GF-D8 (cell line): Measurements from ENCODE around the gene DHX30.

Experiments used
- DNase-seq: peaks from one replicate; lab custom pipeline; 2025; lab: John Stamatoyannopoulos, UW

Gene DHX30

GRCh38 chr3:47854267-47854666 is 51.3 kb downstream of the DHX30 start:
- no peak for DNase-seq

DNA sequence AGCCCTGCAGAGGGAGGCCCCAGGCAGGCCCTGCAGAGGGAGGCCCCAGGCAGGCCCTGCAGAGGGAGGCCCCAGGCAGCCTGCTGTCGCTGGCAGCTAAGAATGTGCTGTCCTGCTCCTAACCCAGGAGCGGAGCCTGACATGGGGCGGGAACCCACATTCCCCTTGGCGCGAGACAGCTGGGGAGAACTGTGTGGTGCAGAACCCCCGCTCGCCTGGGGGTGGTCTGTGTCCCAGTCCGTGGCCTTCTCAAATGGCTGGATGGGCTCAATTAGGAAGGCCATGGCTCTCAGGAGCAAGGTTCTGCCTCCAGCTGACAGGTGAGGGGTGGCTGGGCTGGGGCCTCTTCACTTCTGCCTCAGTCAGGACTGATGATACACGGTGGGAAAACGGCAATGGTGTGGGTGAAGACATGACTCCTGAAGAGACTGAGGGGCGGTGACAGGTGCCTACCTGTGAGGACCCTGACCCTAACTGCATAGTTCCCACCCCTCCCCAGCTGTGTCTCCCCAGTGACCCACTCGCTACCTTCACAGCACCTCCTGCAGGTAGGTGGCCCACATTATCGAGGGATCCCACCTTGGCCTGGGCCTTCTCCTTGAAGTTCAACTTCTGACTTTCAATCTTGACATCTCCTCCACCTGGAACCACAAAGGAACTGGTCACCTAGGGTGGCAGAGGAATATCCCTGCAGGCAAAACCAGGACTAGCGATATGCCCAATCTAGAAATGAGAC is 52.0 kb downstream of the DHX30 start:
- DNase-seq: no peak

- no peak for DNase-seq
These were observed 52.8 kb downstream of the DHX30 start for GRCh38 chr3:47855461-47856383.

GRCh38 chr3:47856669-47857068 is 53.7 kb downstream of the DHX30 start:
- no peak for DNase-seq

DNA sequence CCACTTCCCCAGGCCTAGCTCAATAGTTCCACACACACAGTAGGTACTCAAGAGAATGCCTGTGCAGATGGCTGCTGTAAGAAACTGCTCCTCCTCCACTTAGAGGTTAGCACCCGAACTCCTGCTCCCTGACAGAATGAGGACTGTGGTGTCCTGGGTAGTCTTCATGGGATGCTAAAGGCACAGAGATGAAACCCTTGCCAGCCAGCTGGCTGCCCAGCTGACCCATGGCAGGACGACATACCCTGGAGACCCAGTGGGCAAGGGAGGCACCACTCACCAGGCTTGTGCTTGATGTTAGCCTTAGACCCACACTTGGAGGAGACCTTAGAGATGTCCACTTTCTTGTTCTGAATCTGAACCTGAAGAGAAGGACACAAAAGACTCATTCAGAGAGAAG is 54.2 kb downstream of the DHX30 start:
- DNase-seq: no peak

DNA sequence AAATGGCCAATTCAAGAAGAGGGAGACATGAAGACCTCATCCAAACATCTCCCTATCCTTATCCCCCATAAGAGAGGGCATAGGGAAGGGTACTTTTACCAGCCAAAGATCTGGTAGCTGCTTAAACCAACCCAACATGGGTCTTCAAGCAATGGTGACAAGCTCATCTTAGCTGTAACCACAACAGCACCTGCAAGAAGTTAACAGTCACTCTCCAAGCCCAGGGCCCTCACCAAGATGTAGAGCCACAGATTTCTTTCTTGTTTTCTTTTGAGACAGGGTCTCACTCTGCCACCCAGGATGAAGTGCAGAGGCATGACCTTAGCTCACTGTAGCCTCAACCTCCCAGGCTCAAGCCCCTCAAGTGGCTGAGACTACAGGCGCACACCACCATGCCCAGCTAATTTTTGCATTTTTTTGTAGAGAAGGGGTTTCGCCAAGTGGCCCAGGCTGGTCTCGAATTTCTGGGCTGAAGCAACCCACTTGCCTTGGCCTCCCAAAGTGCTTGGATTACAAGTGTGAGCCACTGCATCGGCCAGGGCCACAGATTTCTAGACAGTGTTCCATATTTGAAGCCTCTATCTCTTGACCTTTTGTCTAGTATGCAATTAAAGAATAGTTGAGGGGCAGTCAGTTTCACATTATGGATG is 57.1 kb downstream of the DHX30 start:
- no peak for DNase-seq

- DNase-seq: no peak
These were observed 60.6 kb downstream of the DHX30 start for GRCh38 chr3:47863391-47864128.

DNA sequence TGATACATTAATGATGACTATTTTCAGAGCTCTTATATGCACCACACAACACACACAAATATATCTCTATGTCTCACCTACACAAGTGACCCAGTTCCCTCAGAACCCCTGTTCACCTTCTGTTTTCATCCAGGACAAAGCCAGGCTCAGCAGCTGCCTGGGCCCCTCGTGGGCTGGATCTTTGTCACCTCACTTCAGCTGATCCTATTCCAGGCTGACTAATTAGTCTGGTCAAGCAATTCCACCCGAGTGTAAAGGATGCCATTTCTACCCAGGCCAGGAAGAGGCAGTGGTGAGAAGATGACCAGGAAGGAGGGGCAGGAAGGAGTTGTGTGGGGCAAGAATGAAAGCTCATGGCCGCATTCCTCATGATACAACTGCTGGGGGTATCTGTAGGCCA is 62.3 kb downstream of the DHX30 start:
- no peak for DNase-seq

- DNase-seq: no peak
These were observed 64.6 kb downstream of the DHX30 start for GRCh38 chr3:47867451-47868044.

DNA sequence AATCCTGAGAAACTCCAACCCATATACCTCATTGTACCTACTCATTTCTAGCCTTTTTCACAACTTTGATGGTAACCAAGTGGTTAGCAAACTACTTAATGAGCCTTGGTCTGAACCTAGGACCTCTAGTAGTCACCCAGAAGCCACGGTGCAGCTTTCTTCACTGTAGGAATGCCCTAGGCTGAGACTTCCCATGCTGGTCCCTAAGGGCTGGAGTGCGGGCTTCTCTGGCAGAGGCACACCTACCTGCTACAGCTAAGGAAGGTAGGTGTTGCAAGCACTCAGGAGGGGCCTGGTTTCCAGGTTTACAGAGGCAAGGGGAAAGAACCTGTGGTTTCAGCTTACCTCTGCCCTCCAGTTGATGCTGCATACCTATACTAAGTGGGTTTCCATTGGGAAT is 65.4 kb downstream of the DHX30 start:
- DNase-seq: no peak

GRCh38 chr3:47870156-47870555 is 67.2 kb downstream of the DHX30 start:
- DNase-seq: no peak

GRCh38 chr3:47870702-47871260 is 67.8 kb downstream of the DHX30 start:
- no peak for DNase-seq

GRCh38 chr3:47871389-47871788 is 68.5 kb downstream of the DHX30 start:
- no peak for DNase-seq

DNA sequence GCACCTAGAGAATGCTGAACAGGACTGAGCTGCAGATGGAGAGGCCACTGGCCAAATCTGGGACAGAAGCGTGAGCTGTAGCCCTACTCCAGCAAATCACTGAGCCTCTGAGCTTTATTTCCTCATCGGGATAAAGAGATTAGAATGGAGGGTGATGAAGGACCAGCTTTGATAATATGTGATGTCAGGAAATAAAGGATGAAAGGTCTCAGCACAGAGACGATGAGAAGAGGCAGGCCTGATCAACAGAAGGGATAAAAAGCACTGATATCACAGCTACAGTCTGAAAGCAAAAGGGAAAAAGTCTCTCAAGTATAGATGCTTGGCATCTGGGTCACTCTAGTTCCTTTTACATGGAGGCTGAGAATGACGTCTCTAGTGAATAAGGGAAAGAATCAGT is 70.0 kb downstream of the DHX30 start:
- DNase-seq: no peak

GRCh38 chr3:47874438-47874837 is 71.5 kb downstream of the DHX30 start:
- no peak for DNase-seq

DNA sequence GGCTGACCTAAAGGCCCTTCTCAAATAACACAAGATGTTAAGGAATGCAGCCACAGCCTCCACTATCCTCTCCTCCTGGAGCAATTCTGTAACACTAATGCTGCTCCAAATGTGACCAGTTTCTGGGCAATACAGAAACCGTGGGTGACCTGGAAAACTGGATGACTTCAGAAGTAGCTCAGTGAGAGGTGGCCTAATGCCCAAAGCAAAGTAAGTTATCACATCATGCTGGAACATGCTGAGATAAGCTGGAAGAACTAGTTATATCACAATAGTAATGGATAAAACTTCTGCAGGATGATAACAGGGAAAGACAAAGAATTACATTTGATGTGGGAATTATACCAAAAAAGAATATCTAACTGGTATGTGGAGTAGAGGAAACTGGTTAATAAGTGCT is 72.0 kb downstream of the DHX30 start:
- no peak for DNase-seq

DNA sequence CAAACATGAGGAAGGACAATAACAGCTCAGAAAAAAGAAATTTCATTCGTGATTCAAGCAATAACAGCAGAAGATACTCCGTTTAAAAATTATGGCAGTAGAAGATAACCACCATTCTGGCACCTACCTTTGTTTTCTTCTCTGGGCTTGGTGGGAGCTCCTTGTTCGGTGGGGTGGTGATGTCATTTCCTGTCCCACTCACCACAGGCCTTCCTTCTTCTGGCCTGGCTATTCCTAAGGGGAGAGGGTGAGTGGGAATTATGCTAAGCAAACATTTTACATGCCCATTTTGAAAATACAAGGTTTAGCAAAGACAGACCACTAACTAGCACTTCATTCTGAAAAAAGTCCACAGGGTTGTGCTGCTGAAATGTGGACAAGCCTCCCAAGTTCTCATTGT is 74.4 kb downstream of the DHX30 start:
- DNase-seq: no peak

DNA sequence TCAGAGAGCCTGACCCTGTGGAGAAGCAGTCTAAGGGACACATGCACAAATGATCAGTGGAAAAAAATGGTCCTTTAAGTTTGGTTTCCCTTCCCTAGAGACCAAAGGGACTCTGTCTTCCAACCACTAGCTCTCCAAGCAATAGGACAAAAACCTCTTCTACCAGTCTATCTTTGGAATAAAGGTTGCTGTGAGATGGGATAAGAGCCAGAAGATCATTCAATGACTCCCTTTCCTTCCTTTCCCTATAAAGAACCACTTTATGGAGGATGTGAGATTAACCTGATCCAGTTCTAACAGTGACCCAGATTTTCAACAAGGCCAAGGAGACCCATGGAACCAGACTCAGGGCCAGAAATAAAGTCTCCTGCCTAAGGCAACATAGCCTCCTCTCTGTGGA is 74.8 kb downstream of the DHX30 start:
- DNase-seq: no peak

DNA sequence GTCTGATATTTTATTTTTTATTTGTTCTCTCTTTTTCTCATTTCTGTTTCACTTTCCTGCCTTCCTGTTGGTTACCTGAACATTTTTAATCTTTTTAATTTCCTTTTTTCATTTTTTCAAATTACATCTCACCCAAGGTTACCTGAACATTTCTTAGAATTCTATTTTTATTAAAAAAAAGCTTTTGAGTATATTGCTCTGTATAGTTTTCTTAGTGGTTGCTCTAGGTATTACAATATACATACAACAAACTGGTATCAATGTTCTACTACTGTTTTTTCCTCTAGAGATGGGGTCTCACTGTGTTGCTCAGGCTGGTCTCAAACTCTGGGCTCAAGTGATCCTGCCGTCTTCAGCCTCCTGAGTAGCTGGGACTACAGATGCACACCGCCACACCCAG is 79.4 kb downstream of the DHX30 start:
- no peak for DNase-seq

DNA sequence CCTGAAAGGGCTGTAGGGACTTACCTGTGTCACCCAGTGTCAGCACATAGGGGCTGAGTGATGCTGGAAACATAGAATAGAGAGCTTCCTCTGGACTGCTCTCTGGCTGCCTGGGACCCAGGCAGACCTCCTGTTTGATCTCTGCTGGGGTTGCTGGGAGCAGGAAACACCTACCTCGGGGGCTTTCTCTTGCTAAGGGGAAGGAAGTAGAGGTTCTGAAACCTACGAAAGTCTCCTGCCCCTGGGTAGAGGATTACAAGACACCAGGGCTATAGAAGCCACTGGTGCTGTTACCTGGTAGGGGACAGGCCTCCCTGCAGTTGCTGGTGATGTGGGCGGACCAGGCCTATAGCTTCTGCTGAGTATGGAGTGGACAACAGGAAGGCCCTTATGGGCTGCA is 81.7 kb downstream of the DHX30 start:
- DNase-seq: no peak

DNA sequence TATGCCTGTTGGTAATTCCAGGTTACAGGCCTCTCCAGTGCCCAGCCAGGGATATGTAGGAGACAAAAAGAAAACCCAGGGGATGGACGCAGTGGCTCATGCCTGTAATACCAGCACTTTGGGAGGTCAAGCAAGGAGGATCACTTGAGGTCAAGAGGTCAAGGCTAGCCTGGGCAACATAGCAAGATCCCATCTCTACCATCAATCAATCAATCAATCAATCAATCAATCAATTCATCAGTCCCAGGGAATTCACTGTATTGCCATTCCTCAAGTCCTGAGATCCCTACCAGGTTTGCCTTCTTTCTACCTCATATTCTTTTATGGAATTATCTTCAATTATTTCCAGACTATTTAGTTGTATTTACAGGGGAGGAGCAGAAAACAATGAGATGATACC is 82.2 kb downstream of the DHX30 start:
- no peak for DNase-seq
